GM12878 (cell line): ENCODE results near the gene KRTAP5-2. TPM values are rescaled to one million over a fixed set of nuclear protein-coding genes. Genes with fewer than 3 reads are reported as not detected.

Source experiments
- ATAC-seq: fragments of 200-7000 bp; cut with Tn5 transposase; 3 replicates; pipeline ENCODE4 v1.9.1; 2020; ENCODE audit warnings: mild to moderate bottlenecking, moderate library complexity
- BruUV-seq: library from RNA; stranded (reverse); fragments of 400-500 nt; replicated peaks from 2 replicates; lab custom pipeline; 2021; lab: Mats Ljungman, UMichigan
- CTCF ChIA-PET: fragments of 300-600 bp; sonication (Branson Sonifier 250); formaldehyde crosslinking; extraction: SDS; loops from one replicate; lab custom pipeline; 2021; ENCODE audit warnings: inconsistent platforms; lab: Yijun Ruan, JAX
- POLR2A ChIA-PET: fragments of 350-600 bp; formaldehyde crosslinking; extraction: SDS; loops from one replicate; lab custom pipeline; 2021; ENCODE audit warnings: inconsistent platforms; lab: Charles Lee
- RAD21 ChIA-PET: fragments of 300-600 bp; sonication (Branson Sonifier 250); formaldehyde crosslinking; loops from one replicate; lab custom pipeline; 2023; ENCODE audit warnings: antibody characterized with exemption; ENCODE audit not compliant: unreplicated experiment; lab: Charles Lee
- SMC1A ChIA-PET: fragments of 300-600 bp; sonication (Branson Sonifier 250); formaldehyde crosslinking; loops from one replicate; lab custom pipeline; 2023; ENCODE audit not compliant: unreplicated experiment, uncharacterized antibody; lab: Charles Lee
- DNase-seq: peaks from one replicate; pipeline ENCODE4 v3.0.0-alpha.2; 2011; ENCODE audit warnings: low read depth, low spot score
- FAIRE-seq: peaks from 3 replicates; lab custom pipeline; 2011; peaks lifted over from hg19 to GRCh38; lab: Jason Lieb, UNC
- H2AFZ ChIP-seq: 2 replicates; pipeline ENCODE4 v1.6.0; 2011; ENCODE audit warnings: low read depth, low read length, control low read depth; ENCODE audit not compliant: control insufficient read depth
- H3K27ac ChIP-seq: 2 replicates; pipeline ENCODE4 v1.5.1; 2011; ENCODE audit warnings: control low read depth; ENCODE audit not compliant: control insufficient read depth, insufficient read depth
- H3K27me3 ChIP-seq, 2 experiments: replicated peaks in 1 of 2; 2 replicates each; pipeline versions ENCODE4 v1.6.0 to v1.6.1; 2011; ENCODE audit warnings: low read length in 1 of 2; ENCODE audit not compliant: control insufficient read depth in 2 of 2, insufficient read depth in 2 of 2
- H3K36me3 ChIP-seq, 2 experiments: 2 replicates each; pipeline ENCODE4 v1.5.1; 2011; ENCODE audit warnings: low read length in 1 of 2; ENCODE audit not compliant: control insufficient read depth in 2 of 2, insufficient read depth in 2 of 2
- H3K4me1 ChIP-seq: 2 replicates; pipeline ENCODE4 v1.6.1; 2011; ENCODE audit warnings: mild to moderate bottlenecking, low read length, moderate library complexity, mixed read lengths; ENCODE audit not compliant: control insufficient read depth, insufficient read depth
- H3K4me2 ChIP-seq: 2 replicates; pipeline ENCODE4 v1.6.0; 2011; ENCODE audit warnings: control low read depth; ENCODE audit not compliant: control insufficient read depth, insufficient read depth
- H3K4me3 ChIP-seq: fragments of 200-600 bp; sonication (generic); 2 replicates; pipeline ENCODE4 v1.5.1; 2016
- H3K79me2 ChIP-seq: 2 replicates; pipeline ENCODE4 v1.6.0; 2011; ENCODE audit warnings: low read length; ENCODE audit not compliant: control insufficient read depth, insufficient read depth
- H3K9ac ChIP-seq: 2 replicates; pipeline ENCODE4 v1.8.0; 2011; ENCODE audit warnings: low read length, control low read depth, mixed read lengths; ENCODE audit not compliant: control insufficient read depth, insufficient read depth
- H3K9me3 ChIP-seq: replicated peaks from 3 replicates; pipeline ENCODE4 v1.5.1; 2011; ENCODE audit warnings: mild to moderate bottlenecking, low read length; ENCODE audit not compliant: control insufficient read depth, insufficient read depth
- H4K20me1 ChIP-seq: 2 replicates; pipeline ENCODE4 v1.6.0; 2011; ENCODE audit not compliant: control insufficient read depth, insufficient read depth
- BCL11A ChIP-seq: IDR thresholded peaks from 2 replicates; pipeline ENCODE4 v1.6.1; 2011; ENCODE audit warnings: low read depth, low read length
- CHD4 ChIP-seq: fragments of 200-600 bp; sonication (generic); IDR thresholded peaks from 2 replicates; pipeline ENCODE4 v1.6.1; 2016; ENCODE audit warnings: mild to moderate bottlenecking
- JUND ChIP-seq: IDR thresholded peaks from 2 replicates; pipeline ENCODE4 v1.6.1; 2012; ENCODE audit warnings: low read depth, mild to moderate bottlenecking, low read length, improper control_type of control experiment, moderate library complexity
- MAX ChIP-seq: IDR thresholded peaks from 2 replicates; pipeline ENCODE4 v1.6.1; 2012; ENCODE audit warnings: low read depth, low read length, improper control_type of control experiment
- NBN ChIP-seq: fragments of 450-650 bp; IDR thresholded peaks from 2 replicates; pipeline ENCODE4 v1.6.1; 2016
- NFXL1 ChIP-seq: fragments of 450-650 bp; IDR thresholded peaks from 2 replicates; pipeline ENCODE4 v1.6.1; 2017; ENCODE audit warnings: antibody characterized with exemption, mild to moderate bottlenecking, borderline replicate concordance
- NR2F1 ChIP-seq: fragments of 450-650 bp; conservative IDR thresholded peaks from 2 replicates; pipeline ENCODE4 v1.6.1; 2017; ENCODE audit warnings: mild to moderate bottlenecking
- SMC3 ChIP-seq: IDR thresholded peaks from 2 replicates; pipeline ENCODE4 v1.6.1; 2011; ENCODE audit warnings: low read length, improper control_type of control experiment, borderline replicate concordance
- SREBF1 ChIP-seq: IDR thresholded peaks from 2 replicates; pipeline ENCODE4 v1.6.1; 2012; ENCODE audit warnings: mild to moderate bottlenecking, low read length
- WGBS: methylation state at CpG from one replicate; pipeline ENCODE4 v1.1.6; 2016; ENCODE audit warnings: low lambda C conversion rate; ENCODE audit not compliant: insufficient replicate concordance, insufficient coverage; ENCODE audit errors: missing lambda C conversion rate; 5-methylcytosine and 5-hydroxymethylcytosine counted together
- in situ Hi-C: fragments of 300-500 bp; cut with MboI; formaldehyde crosslinking; loops from 9 replicates; pipeline ENCODE4 v1.14.3; 2018; ENCODE audit warnings: mixed read lengths
- intact Hi-C: fragments of 100-400 bp; cut with micrococcal nuclease; formaldehyde crosslinking; loops from one replicate; pipeline ENCODE4 v1.14.2; 2022; ENCODE audit not compliant: unreplicated experiment
- polyA plus RNA-seq, 11 experiments: library from polyadenylated mRNA; depleted of rRNA in 4 of 11; unstranded in 6 of 11; stranded (reverse) in 5 of 11; fragments of >200 nt; fragmentation: Nextera tagmentation in 4 of 11; fragmentation: Illumina TruSeq in 1 of 11; extraction: Ambion mirVana in 4 of 11; extraction: Trizol in 1 of 11; gene quantifications; 1 replicate in 1 of 11; 2 replicates in 10 of 11; pipeline versions ENCODE4 v1.2.1 to v1.2.3, GENCODE V29; 2011 to 2016; ENCODE audit warnings: inconsistent platforms in 2 of 11, missing spikeins in 2 of 11, low read depth in 1 of 11
- total RNA-seq, 4 experiments: library from RNA; depleted of rRNA in 3 of 4; stranded (reverse); fragments of >200 nt in 3 of 4; fragmentation: Illumina TruSeq in 1 of 4; extraction: Trizol in 1 of 4; gene quantifications; 2 replicates each; pipeline versions ENCODE4 v1.2.1 to v1.2.3, GENCODE V29; 2013 to 2021
- TF ChIP-seq, protein P1 (sequence below): fragments of 450-650 bp; conservative IDR thresholded peaks from 2 replicates; pipeline ENCODE4 v1.6.1; 2017; ENCODE audit warnings: mild to moderate bottlenecking, moderate library complexity
- TF ChIP-seq, protein P2 (sequence below): fragments of 450-650 bp; IDR thresholded peaks from 2 replicates; pipeline ENCODE4 v1.6.1; 2018; ENCODE audit warnings: borderline replicate concordance, mild to moderate bottlenecking; ENCODE audit not compliant: partially characterized antibody

The KRTAP5-2 gene
- total and polyA plus RNA-seq, 10 of the 15 experiments (the other 5 are each of a cell fraction or from before 2014, with no cell fraction given), result not detected

DNA sequence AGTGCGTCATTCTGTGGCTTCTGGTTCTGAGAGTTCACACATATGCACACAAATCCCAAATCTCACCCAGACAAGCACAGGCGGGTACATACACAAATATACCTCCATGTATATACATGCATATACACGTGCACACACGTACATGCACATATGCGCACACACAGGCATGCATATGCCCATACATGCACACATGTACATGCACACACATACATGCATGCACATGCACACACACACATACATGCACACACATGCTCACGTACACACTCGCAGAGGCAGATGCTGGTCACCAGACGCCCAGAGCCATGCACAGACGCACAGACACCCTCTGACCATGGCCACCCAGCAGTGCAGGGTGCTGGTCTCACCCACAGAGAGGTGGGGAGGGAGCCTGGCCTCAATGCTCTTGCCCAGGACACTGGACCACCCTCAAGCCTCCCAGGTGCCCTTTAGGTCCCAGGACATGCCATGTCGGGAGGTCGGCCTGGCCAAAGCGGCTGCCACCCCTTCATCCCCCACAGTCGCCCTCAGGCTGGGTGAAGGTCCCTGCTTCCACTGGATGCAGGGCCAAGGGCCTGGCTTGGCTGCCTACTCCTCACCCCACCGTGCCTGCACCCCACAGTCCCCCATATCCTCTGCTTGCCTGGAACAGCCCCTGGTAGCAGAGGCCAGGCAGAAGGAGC is 35.5 kb downstream of the KRTAP5-2 start:
- RAD21 ChIA-PET, result no interaction called here
- Histone ChIP-seq H4K20me1 (no peaks in the 10 kb centered on the region), H3K36me3 (no peaks in the 10 kb centered on the region), H2AFZ (no peak overlapping the region), H3K9me3 (no peaks in the 10 kb centered on the region), H3K4me1 (no peaks in the 10 kb centered on the region), H3K9ac (no peak overlapping the region), H3K4me3 (no peak overlapping the region), H3K4me2 (no peak overlapping the region), H3K27me3 (no peaks in the 10 kb centered on the region), H3K79me2 (no peaks in the 10 kb centered on the region), H3K27ac (no peak overlapping the region)
- POLR2A ChIA-PET, result no interaction called here
- in situ Hi-C loops (no loop called here), intact Hi-C loops (no loop called here)
- ATAC-seq (no peak), DNase-seq (no peak), FAIRE-seq (no peak)
- TF ChIP-seq, protein P1, sequence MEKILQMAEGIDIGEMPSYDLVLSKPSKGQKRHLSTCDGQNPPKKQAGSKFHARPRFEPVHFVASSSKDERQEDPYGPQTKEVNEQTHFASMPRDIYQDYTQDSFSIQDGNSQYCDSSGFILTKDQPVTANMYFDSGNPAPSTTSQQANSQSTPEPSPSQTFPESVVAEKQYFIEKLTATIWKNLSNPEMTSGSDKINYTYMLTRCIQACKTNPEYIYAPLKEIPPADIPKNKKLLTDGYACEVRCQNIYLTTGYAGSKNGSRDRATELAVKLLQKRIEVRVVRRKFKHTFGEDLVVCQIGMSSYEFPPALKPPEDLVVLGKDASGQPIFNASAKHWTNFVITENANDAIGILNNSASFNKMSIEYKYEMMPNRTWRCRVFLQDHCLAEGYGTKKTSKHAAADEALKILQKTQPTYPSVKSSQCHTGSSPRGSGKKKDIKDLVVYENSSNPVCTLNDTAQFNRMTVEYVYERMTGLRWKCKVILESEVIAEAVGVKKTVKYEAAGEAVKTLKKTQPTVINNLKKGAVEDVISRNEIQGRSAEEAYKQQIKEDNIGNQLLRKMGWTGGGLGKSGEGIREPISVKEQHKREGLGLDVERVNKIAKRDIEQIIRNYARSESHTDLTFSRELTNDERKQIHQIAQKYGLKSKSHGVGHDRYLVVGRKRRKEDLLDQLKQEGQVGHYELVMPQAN, result no peak
- TF ChIP-seq BCL11A (no peak), JUND (no peak), SREBF1 (no peak)
- CTCF ChIA-PET, result no interaction called here
- SMC1A ChIA-PET, result no interaction called here
- WGBS, result 36% methylated on average over 14 of the region's 14 CpGs
- BruUV-seq, result no TSS peak

GRCh38 chr11:1561955-1562354 is 36.1 kb downstream of the KRTAP5-2 start:
- H3K9me3 ChIP-seq, result no peaks in the 10 kb centered on the region
- in situ Hi-C loops, result no loop called here
- BruUV-seq, result no TSS peak
- ChIA-PET RAD21 (no interaction called here), SMC1A (no interaction called here), POLR2A (no interaction called here), CTCF (no interaction called here)
- H3K4me1 ChIP-seq, result no peaks in the 10 kb centered on the region
- no peak overlapping the region for H3K9ac ChIP-seq
- H3K27me3 ChIP-seq, result no peaks in the 10 kb centered on the region
- ATAC-seq (no peak), FAIRE-seq (no peak), DNase-seq (no peak)
- intact Hi-C loops, result no loop called here
- H3K36me3 ChIP-seq, result no peaks in the 10 kb centered on the region
- H3K79me2 ChIP-seq, result no peaks in the 10 kb centered on the region
- WGBS, result 2% methylated on average over 5 of the region's 5 CpGs
- H2AFZ ChIP-seq, result no peak overlapping the region
- H3K4me2 ChIP-seq, result no peak overlapping the region
- no peak overlapping the region for H3K4me3 ChIP-seq
- H3K27ac ChIP-seq, result no peak overlapping the region
- H4K20me1 ChIP-seq, result no peaks in the 10 kb centered on the region
- no peak for TF ChIP-seq CHD4
- TF ChIP-seq NFXL1, result no peak
- no peak for TF ChIP-seq NR2F1
- no peak for TF ChIP-seq SMC3
- TF ChIP-seq NBN, result no peak
- TF ChIP-seq MAX, result no peak
- TF ChIP-seq, protein P2, sequence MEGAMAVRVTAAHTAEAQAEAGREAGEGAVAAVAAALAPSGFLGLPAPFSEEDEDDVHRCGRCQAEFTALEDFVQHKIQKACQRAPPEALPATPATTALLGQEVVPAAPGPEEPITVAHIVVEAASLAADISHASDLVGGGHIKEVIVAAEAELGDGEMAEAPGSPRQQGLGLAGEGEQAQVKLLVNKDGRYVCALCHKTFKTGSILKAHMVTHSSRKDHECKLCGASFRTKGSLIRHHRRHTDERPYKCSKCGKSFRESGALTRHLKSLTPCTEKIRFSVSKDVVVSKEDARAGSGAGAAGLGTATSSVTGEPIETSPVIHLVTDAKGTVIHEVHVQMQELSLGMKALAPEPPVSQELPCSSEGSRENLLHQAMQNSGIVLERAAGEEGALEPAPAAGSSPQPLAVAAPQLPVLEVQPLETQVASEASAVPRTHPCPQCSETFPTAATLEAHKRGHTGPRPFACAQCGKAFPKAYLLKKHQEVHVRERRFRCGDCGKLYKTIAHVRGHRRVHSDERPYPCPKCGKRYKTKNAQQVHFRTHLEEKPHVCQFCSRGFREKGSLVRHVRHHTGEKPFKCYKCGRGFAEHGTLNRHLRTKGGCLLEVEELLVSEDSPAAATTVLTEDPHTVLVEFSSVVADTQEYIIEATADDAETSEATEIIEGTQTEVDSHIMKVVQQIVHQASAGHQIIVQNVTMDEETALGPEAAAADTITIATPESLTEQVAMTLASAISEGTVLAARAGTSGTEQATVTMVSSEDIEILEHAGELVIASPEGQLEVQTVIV, result no peak
